Neural cell (in vitro differentiated cells): ENCODE measurements around the gene STARD9. TPM values are rescaled to one million over a fixed set of nuclear protein-coding genes. Genes with fewer than 3 reads are reported as not detected.

Experiments
- H2AFZ ChIP-seq: fragments of 200-600, 300-800 bp; sonication (generic), shearing (Covaris generic); 2 replicates; pipeline ENCODE4 v1.6.0; 2014; ENCODE audit warnings: low read depth, mild to moderate bottlenecking, antibody characterized with exemption, low read length, moderate library complexity
- H3F3A ChIP-seq: fragments of 200-600 bp; shearing (Covaris generic); 2 replicates; pipeline ENCODE4 v1.6.1; 2016; ENCODE audit warnings: mild to moderate bottlenecking, moderate library complexity, mixed read lengths, antibody characterized with exemption, low read length; ENCODE audit not compliant: insufficient read depth, poor library complexity, severe bottlenecking
- H3K27ac ChIP-seq: fragments of 200-600, 300-800 bp; sonication (generic), shearing (Covaris generic); 2 replicates; pipeline ENCODE4 v1.5.1; 2014; ENCODE audit warnings: mild to moderate bottlenecking, low read length, moderate library complexity
- H3K27me3 ChIP-seq: fragments of 300-800, 200-600 bp; sonication (generic), shearing (Covaris generic); 2 replicates; pipeline ENCODE4 v1.6.0; 2014; ENCODE audit warnings: mild to moderate bottlenecking, low read depth, low read length, moderate library complexity; ENCODE audit not compliant: insufficient read depth
- H3K36me3 ChIP-seq: fragments of 300-800, 200-600 bp; sonication (generic), shearing (Covaris generic); 2 replicates; pipeline ENCODE4 v1.5.1; 2014; ENCODE audit warnings: mild to moderate bottlenecking, antibody characterized with exemption, low read length, moderate library complexity; ENCODE audit not compliant: insufficient read depth
- H3K4me2 ChIP-seq: fragments of 300-800, 200-600 bp; sonication (generic), shearing (Covaris generic); 2 replicates; pipeline ENCODE4 v1.6.0; 2014; ENCODE audit warnings: mild to moderate bottlenecking, low read length
- H3K4me3 ChIP-seq: fragments of 300-800, 200-600 bp; sonication (generic), shearing (Covaris generic); 2 replicates; pipeline ENCODE4 v1.5.1; 2014; ENCODE audit warnings: mild to moderate bottlenecking, low read length, moderate library complexity
- H3K79me2 ChIP-seq: fragments of 200-600 bp; shearing (Covaris generic); replicated peaks from 2 replicates; pipeline ENCODE4 v1.6.0; 2014; ENCODE audit warnings: mild to moderate bottlenecking, low read length, moderate library complexity; ENCODE audit not compliant: insufficient read depth
- H3K9ac ChIP-seq: fragments of 300-800, 200-600 bp; sonication (generic), shearing (Covaris generic); 2 replicates; pipeline ENCODE4 v1.6.1; 2016; ENCODE audit warnings: mild to moderate bottlenecking, low read length, mixed read lengths
- H3K9me2 ChIP-seq: fragments of 200-600 bp; shearing (Covaris generic); 2 replicates; pipeline ENCODE4 v1.6.1; 2016; ENCODE audit warnings: mild to moderate bottlenecking, low read length, mixed read lengths; ENCODE audit not compliant: insufficient read depth
- H3K9me3 ChIP-seq: fragments of 200-600, 300-800 bp; sonication (generic), shearing (Covaris generic); 2 replicates; pipeline ENCODE4 v1.6.1; 2016; ENCODE audit warnings: mild to moderate bottlenecking, mixed run types, low read length, moderate library complexity, mixed read lengths
- H4K20me1 ChIP-seq: fragments of 200-600 bp; shearing (Covaris generic); 2 replicates; pipeline ENCODE4 v1.6.1; 2016; ENCODE audit warnings: mild to moderate bottlenecking, mixed run types; ENCODE audit not compliant: insufficient read depth
- EP300 ChIP-seq: fragments of 450-650 bp; conservative IDR thresholded peaks from 2 replicates; pipeline ENCODE4 v1.6.1; 2014; ENCODE audit warnings: antibody characterized with exemption, mild to moderate bottlenecking, moderate library complexity; ENCODE audit not compliant: poor library complexity, severe bottlenecking
- EZH2 ChIP-seq: fragments of 200-600, 300-800 bp; shearing (Covaris generic), sonication (generic); IDR thresholded peaks from 2 replicates; pipeline ENCODE4 v1.6.1; 2014; ENCODE audit warnings: antibody characterized with exemption, low read length, borderline replicate concordance, mild to moderate bottlenecking; ENCODE audit not compliant: insufficient read depth, poor library complexity, severe bottlenecking
- MXI1 ChIP-seq: fragments of 450-650 bp; conservative IDR thresholded peaks from 2 replicates; pipeline ENCODE4 v1.6.1; 2014; ENCODE audit warnings: antibody characterized with exemption, mild to moderate bottlenecking; ENCODE audit not compliant: poor library complexity, severe bottlenecking
- POLR2AphosphoS5 ChIP-seq: IDR thresholded peaks from 2 replicates; pipeline ENCODE4 v1.6.1; 2012
- RAD21 ChIP-seq: fragments of 450-650 bp; conservative IDR thresholded peaks from 2 replicates; pipeline ENCODE4 v1.6.1; 2014; ENCODE audit warnings: antibody characterized with exemption, mild to moderate bottlenecking, moderate library complexity
- REST ChIP-seq: IDR thresholded peaks from 2 replicates; pipeline ENCODE4 v1.6.1; 2012; ENCODE audit warnings: borderline replicate concordance
- SMC3 ChIP-seq: fragments of 450-650 bp; conservative IDR thresholded peaks from 2 replicates; pipeline ENCODE4 v1.6.1; 2014; ENCODE audit warnings: antibody characterized with exemption, mild to moderate bottlenecking, moderate library complexity; ENCODE audit not compliant: poor library complexity
- TAF1 ChIP-seq: IDR thresholded peaks from 2 replicates; pipeline ENCODE4 v1.6.1; 2012; ENCODE audit warnings: low read depth
- polyA plus RNA-seq: library from polyadenylated mRNA; depleted of rRNA; stranded (reverse); fragments of >200 nt; gene quantifications from 2 replicates; pipeline ENCODE4 v1.2.3, GENCODE V29; 2014
- TF ChIP-seq, protein P1 (sequence below): fragments of 450-650 bp; IDR thresholded peaks from 2 replicates; pipeline ENCODE4 v1.5.1; 2014; ENCODE audit warnings: antibody characterized with exemption, mild to moderate bottlenecking, moderate library complexity; ENCODE audit not compliant: poor library complexity, severe bottlenecking

Gene STARD9
- polyA plus RNA-seq, 1 donor from 2014 or later = 6.4 TPM

DNA sequence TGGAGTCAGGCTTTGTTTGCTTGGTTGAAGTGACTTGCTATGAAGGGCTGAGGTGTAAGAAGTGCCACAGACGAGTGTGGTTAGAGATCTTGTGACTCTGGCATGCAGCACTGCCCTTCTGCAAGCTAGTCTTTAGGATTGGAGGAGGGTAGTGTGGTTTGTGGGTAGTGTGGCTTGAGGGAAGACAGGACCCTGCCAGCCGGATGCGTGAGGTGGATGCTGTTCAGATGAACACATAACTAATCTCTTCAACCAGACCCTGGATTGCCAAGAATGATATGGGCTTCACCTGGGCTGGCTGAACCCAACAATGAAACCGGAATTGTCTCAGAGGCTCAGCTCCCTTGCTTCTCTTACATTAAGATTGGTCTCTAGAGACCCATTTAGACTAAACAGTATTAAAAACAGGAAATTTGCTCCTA lies 32.7 kb downstream of the STARD9 start:
- H4K20me1 ChIP-seq = no peaks in the 10 kb centered on the region
- H3K9me3 ChIP-seq = no peaks in the 10 kb centered on the region
- H3K36me3 ChIP-seq = no peaks in the 10 kb centered on the region
- no peak overlapping the region for H3K4me2 ChIP-seq
- TF ChIP-seq EP300 = no peak
- TF ChIP-seq REST = no peak
- no peak for TF ChIP-seq TAF1
- no peak for TF ChIP-seq MXI1
- no peak for TF ChIP-seq POLR2AphosphoS5
- TF ChIP-seq SMC3 = no peak
- TF ChIP-seq, protein P1, sequence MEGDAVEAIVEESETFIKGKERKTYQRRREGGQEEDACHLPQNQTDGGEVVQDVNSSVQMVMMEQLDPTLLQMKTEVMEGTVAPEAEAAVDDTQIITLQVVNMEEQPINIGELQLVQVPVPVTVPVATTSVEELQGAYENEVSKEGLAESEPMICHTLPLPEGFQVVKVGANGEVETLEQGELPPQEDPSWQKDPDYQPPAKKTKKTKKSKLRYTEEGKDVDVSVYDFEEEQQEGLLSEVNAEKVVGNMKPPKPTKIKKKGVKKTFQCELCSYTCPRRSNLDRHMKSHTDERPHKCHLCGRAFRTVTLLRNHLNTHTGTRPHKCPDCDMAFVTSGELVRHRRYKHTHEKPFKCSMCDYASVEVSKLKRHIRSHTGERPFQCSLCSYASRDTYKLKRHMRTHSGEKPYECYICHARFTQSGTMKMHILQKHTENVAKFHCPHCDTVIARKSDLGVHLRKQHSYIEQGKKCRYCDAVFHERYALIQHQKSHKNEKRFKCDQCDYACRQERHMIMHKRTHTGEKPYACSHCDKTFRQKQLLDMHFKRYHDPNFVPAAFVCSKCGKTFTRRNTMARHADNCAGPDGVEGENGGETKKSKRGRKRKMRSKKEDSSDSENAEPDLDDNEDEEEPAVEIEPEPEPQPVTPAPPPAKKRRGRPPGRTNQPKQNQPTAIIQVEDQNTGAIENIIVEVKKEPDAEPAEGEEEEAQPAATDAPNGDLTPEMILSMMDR = no peak
- TF ChIP-seq EZH2 = no peak
- TF ChIP-seq RAD21 = no peak
- H3K79me2 ChIP-seq = no peaks in the 10 kb centered on the region
- H3K9me2 ChIP-seq = no peaks in the 10 kb centered on the region
- H3F3A ChIP-seq = no peaks in the 10 kb centered on the region
- H3K27me3 ChIP-seq = no peaks in the 10 kb centered on the region
- no peak overlapping the region for H3K4me3 ChIP-seq
- no peak overlapping the region for H2AFZ ChIP-seq
- H3K27ac ChIP-seq = no peak overlapping the region
- no peak overlapping the region for H3K9ac ChIP-seq

DNA sequence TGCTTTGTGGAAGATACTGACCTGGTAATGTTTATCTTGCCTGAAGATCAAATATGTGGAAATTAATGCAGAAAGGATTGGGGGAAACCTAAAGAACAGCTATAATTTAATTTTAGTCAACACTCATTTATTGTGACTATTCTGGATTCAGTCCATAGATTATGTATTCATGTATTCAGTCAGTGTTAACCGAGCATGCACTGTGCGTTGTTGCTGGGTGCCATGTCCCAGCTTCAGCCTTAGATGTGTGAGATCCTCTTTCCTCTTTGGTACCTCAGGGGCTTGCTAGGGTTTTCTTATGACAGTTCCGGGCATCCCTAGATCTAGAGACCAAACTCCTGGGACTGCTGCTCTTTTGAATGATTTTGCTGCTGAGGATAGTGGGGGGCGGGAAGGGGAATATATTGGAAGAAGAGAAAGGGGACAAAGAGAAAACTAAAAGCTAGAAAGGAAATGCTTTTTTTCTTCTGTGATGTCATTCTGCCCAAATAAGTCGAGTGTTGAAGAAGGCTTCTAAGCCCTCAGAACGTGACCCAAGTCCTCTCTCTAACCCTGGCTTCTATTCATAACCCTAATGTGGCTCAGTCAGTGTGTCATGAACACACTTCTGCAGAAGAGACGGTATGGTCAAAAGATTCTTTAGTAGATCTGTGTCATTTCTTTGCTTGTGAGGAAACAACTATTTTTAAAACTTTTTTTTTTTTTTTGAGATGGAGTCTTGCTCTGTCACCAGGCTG lies 33.5 kb downstream of the STARD9 start:
- Histone ChIP-seq H3K4me2 (no peak overlapping the region), H3K79me2 (no peaks in the 10 kb centered on the region), H3K4me3 (no peak overlapping the region), H3K27ac (no peak overlapping the region), H2AFZ (no peak overlapping the region), H3K36me3 (no peaks in the 10 kb centered on the region), H3K9ac (no peak overlapping the region), H4K20me1 (no peaks in the 10 kb centered on the region), H3F3A (no peaks in the 10 kb centered on the region), H3K9me2 (no peaks in the 10 kb centered on the region), H3K9me3 (no peaks in the 10 kb centered on the region), H3K27me3 (no peaks in the 10 kb centered on the region)
- TF ChIP-seq POLR2AphosphoS5 (no peak), SMC3 (no peak), TAF1 (no peak), MXI1 (no peak), RAD21 (no peak), REST (no peak), EP300 (no peak), EZH2 (no peak)
- TF ChIP-seq, protein P1 = no peak
